ENCODE data around the gene ORMDL3.

ORMDL3 gene

GRCh38 chr17:39927101-39927928, at the start of gene ORMDL3, which contains the start of gene LRRC3C:
Gene ORMDL3, minus strand, starts transcription at chr17:39927601. Its CDS starts 3,398 bp downstream, at chr17:39924203.
Gene LRRC3C, plus strand, starts transcription at chr17:39927732. Its CDS starts 13,792 bp downstream, at chr17:39941524.
- DNase-seq (ENCODE audit: low read depth), result peak; percentile 90
- peak within 1 kb of the TSS; percentile 80 for H3K4me3 ChIP-seq (ENCODE audit: low read length)
- no peak for TF ChIP-seq CTCF (conservative IDR thresholded peaks at IDR 0.05; ENCODE audit: low read length)

- DNase-seq (ENCODE audit: low read depth), result no peak
- H3K4me3 ChIP-seq (ENCODE audit: low read length), result no peak overlapping the region
- TF ChIP-seq CTCF (conservative IDR thresholded peaks at IDR 0.05; ENCODE audit: low read length), result no peak
Observed at GRCh38 chr17:39975801-39976200, 48.4 kb upstream of the ORMDL3 start.

GRCh38 chr17:39974433-39974832, 47.0 kb upstream of the ORMDL3 start:
- no peak for TF ChIP-seq CTCF (conservative IDR thresholded peaks at IDR 0.05; ENCODE audit: low read length)
- no peak for DNase-seq (ENCODE audit: low read depth)
- no peak overlapping the region for H3K4me3 ChIP-seq (ENCODE audit: low read length)

GRCh38 chr17:39973496-39973895, 46.1 kb upstream of the ORMDL3 start:
- DNase-seq (ENCODE audit: low read depth), result peak; percentile 27
- H3K4me3 ChIP-seq (ENCODE audit: low read length), result no peak overlapping the region

GRCh38 chr17:39972271-39972670, 44.9 kb upstream of the ORMDL3 start:
- H3K4me3 ChIP-seq (ENCODE audit: low read length), result no peak overlapping the region
- DNase-seq (ENCODE audit: low read depth), result peak; percentile 11
- TF ChIP-seq CTCF (conservative IDR thresholded peaks at IDR 0.05; ENCODE audit: low read length), result no peak

More at GRCh38 chr17:39973496-39973895, 46.1 kb upstream of the ORMDL3 start:
- TF ChIP-seq CTCF (conservative IDR thresholded peaks at IDR 0.05; ENCODE audit: low read length), result no peak

- DNase-seq (ENCODE audit: low read depth), result no peak
- TF ChIP-seq CTCF (conservative IDR thresholded peaks at IDR 0.05; ENCODE audit: low read length), result no peak
- no peak overlapping the region for H3K4me3 ChIP-seq (ENCODE audit: low read length)
Observed at GRCh38 chr17:39971076-39971603, 43.7 kb upstream of the ORMDL3 start.

Measured in AG10803 (cell line).